ENCODE measurements around the gene RPS6KL1.
A peak's percentile ranks its signal among the peaks of the same experiment; 100 is the strongest.

The RPS6KL1 gene

DNA sequence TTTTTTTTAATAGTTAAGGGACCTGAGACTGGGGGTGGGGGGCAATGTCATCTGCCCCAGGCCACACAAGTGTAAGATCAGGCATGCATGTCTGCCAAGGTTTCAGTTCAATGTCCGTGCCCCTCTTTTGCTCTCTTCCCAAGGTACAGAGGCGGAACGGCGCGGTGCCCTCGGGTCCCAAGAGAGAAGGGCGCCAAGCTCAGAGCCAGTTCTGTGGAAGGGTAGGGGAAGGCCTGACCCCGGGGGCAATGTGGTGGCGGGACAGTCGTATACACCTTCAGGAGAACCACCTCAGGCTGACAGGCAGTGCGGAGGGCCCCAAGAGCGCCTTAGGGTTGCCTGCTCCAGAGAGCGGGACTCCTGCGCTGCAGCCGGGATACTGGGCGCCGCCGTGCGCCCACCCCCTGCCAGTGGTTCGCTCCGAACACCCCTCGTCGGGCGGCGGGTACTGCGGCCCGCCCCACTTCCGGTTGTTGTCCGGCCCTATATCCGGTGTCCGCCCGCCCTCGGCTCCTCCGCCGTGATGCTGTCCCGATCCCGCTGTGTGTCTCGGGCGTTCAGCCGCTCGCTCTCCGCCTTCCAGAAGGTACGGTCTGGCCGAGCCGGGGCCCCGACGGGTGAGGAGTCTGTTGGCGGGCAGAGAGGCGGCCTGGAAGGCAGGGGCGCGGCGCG is 41.5 kb downstream of the RPS6KL1 start, which contains the start of gene DLST:
Gene DLST, plus strand, starts transcription at position 486 of the 672 bp plus-strand sequence. Its CDS starts 38 bp downstream, at position 524.
- peak; percentile 69 to 78 for DNase-seq

DNA sequence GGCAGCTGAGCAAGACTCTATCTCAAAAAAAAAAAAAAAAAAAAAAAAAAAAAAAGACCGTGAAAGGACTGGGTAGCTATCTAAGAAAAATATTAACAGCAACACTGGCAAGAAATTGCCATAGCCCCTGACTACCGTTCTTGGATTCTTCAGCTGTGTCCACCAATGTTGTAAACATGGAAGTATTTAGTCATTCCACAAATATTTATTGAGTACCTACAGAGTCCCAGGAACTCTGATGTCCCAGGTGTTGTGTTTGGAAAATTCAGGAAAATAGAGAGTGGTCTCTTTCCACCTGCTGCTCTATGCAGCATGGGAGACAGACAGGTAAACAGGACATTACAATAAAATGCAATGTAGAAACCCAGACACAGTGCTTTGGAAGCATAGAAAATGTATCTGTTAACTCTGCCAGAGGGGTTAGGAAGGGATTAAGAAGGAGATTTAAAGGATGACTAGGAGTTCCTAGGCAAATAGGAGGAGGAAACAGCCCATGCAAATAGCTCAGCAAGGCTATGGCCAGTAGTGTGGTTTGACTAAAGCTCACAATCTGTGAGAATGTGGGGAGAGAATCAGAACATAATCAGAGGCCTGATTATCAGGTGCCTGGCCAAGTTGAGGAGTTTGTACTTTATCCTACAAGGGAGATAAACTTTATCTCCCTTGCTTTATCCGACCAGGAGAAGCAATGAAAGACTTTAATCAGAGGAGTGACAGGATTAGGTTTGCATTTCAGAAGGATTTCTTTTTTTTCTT is 43.5 kb downstream of the RPS6KL1 start:
- no peak for DNase-seq

DNA sequence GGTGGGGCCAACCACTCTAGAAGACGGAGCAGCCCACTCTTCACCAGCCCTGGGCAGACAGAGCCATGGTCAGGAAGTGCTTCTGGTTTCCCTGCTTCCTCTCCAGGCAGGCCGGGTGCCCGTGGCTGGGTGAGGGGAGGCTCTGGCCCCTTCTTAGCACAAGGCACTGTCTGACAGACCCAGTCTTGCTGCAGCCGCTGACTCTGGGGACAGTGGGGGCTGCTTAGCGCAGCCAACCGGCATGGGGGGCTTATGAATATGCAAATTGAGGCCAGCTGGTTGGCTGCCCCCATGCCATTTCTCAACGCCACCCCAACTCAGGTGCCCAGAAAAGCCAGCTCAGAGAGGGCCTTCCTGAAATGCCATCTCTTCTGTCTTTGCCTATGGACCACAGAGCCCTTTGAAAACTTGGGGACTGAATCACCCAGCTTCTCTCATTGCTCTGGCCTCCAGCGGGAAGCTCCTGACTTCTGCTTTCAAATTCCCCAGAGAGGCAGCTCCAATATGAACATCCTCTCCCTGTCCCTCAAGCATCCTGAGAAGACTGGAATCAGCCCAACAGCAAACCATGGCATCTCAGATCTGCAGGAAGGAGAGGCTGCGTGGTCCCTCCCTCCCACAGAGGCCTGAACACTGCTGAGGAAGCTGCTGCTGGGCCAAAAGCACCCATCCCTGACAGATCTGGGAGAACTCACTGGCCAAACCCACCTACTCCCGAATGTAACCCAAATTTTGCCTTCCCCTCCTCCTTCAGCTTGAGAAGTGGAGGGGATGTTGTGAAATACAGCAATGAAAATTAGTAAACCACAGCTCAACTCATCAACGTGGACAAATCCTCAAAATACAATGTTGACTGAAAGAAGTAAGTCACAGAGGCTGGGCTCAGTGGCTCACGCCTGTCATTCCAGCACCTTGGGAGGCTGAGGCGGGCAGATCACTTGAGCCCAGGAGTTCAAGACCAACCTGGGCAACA is 46.8 kb downstream of the RPS6KL1 start, which contains the start of gene PROX2:
Gene PROX2, minus strand, starts transcription at position 205 of the 973 bp plus-strand sequence. CDS start 12,311 bp downstream, outside the sequence.
- DNase-seq: peak in 1 of 2 donors; percentile 22

DNA sequence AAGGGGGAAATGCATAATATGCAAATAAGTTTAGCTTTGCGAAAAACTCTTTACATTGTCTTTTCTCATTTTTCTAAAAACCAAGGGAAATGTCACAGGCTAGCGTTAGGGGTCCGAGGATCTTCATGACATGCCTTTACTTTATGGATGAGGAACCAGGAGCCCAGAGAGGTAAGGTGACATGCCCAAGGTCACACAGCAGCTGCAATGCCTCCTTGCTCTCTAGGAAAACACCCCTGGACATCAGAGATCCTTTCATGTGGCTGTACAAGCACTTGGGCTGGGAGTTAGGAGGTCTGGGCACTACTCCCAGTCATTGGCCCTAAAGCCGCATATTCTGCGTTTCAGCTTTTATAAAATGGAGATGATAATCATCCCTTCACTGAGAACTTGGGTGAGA is 47.9 kb downstream of the RPS6KL1 start:
- no peak for DNase-seq

GRCh38 chr14:74871819-74872218 is 51.2 kb downstream of the RPS6KL1 start:
- DNase-seq: no peak

DNA sequence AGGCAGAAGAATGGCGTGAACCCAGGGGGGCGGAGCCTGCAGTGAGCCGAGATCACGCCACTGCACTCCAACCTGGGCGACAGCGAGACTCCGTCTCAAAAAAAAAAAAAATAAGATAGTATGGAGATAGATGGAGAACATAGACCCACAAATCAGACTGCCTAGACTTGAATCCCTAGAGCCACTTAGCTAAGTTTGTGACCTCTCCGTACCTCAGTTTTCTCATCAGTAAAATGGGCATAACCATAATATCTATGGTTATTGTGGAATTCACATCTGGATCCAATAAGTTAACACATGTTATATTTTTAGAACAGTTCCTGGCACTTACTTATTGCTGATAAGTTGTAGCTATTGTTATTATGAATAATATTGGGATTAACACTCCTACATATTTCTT is 54.3 kb downstream of the RPS6KL1 start:
- DNase-seq: no peak

- DNase-seq: peak; percentile 23 to 69
These were observed 55.4 kb downstream of the RPS6KL1 start for GRCh38 chr14:74867673-74868072.

DNA sequence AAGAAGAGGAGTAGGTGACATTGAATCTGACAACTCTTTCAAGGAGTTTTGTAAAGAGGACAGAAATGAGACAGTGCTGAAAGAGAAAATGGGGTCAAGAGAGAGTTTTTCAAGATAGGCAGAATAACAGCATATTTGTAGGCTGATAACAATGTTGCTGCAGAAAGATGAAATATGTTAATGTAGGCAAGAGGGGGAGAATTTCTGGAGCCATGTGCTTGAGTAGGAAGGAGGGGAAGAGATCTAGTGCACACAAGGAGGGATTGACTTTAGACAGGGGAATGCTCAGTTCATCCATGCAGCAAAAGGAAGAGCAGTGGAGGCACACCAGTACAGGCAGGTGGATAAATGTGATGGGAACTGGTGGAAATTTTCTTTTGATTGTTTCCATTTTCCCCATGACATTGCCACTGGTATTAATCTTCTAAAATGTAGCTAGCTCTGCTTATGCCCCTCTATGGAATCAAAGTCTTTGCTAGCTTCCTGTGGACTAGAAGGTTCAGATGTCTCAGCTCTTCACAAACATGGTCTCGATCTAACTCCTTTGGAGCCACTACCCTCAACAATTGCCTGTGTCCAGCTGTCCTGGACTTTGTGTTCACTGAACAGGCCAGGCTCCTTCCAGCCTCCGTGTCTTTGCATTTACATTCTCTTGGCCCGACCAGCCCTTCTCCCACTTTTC is 56.2 kb downstream of the RPS6KL1 start:
- DNase-seq: no peak

DNA sequence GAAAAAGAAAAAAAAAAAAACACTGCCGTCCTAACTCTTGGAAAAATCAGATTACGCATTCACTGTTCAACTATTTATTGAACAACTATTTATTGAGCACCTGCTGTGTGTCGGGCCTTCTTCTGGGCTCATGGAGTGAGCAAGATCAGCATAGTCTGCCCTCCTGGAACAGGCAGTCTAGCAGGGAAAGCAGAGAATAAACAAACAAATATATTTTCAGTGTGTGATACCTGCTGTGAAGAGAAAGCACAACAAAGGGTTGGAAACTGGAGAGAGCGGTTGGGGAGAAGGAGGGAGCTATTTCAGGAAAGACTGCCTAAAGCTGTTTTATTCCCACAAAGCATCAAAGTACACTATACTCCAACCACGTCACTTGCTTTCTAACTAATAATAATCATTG is 57.9 kb downstream of the RPS6KL1 start:
- no peak for DNase-seq

DNA sequence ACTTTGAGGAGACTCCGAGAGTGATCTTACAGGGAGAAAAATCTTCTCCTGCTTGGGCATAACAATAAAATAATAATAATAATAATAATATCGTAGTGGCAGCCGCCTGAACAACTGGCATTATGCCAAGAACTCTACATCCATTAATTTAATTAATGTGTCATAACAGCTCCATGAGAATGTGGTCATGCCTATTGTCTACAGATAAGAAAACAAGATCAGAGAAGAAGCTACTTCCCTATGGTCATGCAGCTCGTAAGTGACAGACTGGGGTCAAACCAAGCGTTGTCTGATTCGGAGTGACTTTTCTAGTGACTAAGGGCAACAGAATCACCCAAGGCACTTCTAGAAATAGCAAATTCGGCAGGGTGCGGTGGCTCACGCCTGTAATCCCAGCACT is 58.9 kb downstream of the RPS6KL1 start:
- DNase-seq: no peak

DNA sequence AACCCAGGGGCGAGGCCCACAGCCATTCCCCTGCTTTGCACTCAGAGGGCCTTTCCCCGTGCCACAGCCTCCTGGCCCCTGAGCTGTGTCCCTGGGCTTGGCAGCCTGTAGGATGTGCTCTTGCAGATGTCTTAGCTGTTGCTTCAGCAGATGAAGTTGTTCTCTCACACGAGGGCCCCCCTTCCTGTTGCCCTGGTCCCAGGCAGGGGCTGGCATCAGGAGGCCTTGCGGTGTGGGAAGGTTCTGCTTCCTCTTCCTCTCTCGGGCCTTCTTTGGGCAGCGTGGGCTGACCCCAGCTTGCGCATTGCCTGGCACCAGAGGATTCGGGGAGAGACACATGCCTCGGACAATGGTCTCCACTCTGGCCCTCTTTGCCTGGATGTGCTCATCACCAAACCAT is 59.8 kb downstream of the RPS6KL1 start:
- peak; percentile 19 to 32 for DNase-seq

DNA sequence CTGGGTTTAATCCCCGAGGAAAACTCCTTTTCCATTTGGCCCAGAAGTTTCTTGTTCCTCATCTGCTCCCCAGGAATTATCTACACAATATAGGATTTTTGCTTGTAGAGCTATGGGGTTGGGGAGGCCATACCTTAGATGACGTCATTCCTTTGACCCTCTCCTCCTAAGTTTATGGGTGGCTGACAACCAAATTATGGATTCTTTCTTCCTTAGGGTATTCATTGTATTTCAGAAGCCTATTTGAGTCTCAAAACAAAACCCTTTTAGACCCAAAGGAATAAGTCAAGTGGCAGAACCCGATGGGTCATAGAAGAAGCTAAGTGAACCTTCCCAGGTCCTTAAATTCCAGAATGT is 61.3 kb downstream of the RPS6KL1 start:
- DNase-seq: no peak

GRCh38 chr14:74860899-74861733 is 61.9 kb downstream of the RPS6KL1 start:
- DNase-seq: peak; percentile 49 to 78

DNA sequence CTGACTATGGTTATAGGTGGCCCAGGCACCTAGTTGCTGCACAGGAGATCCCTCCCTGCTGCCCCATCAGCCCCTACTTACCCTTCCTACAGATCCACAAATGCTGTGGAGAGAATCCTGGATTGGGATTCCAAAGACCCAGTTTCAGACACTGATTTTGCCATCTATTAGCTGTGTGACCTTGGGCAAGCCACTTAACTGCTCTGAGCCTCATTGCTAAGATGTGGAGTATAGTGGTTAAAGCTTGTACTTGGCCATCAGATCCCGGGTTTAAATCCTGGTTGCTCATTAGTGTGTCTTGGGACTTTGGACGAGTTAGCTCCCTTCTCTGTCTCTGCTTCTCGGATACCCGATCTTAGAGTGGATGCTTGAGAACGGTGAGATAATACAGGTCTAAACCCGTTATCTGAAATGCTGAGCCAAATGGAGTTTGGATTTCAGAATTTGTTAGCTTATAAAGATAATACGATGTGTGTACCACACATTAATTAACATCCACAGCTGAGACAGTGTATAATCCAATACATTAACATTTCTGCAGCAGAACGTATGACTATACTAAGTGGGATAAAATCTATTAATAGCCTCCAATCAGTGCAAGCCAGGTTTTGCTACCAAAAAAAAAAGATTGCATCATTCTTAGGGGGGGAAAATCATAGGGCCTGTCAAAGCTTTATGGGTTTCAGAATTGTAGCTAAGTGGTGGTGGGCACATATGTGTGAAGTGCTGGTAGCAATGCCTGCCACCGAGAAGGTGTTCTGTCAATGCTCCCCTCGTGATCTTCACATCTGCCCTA is 63.1 kb downstream of the RPS6KL1 start:
- no peak for DNase-seq

GRCh38 chr14:74858022-74858421 is 65.0 kb downstream of the RPS6KL1 start:
- no peak for DNase-seq

DNA sequence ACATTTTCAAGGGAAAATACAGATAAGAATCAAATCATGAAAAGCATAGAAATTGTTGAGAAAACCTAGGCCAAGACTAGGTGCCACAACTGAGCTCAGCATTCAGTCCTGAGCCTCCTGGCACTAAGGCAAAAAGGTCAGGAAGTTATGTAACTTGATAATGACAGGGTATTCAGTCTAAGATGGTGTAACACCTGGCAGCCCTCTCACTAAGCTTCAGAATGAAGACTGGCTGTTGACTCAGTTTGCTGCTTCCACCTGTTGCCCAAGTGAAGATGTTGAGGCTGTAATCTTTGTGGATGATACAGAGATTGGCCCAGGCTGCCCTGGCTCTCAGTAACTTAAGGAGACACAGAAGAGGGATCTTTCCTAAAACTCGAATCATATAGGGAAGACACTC is 66.7 kb downstream of the RPS6KL1 start:
- no peak for DNase-seq

DNA sequence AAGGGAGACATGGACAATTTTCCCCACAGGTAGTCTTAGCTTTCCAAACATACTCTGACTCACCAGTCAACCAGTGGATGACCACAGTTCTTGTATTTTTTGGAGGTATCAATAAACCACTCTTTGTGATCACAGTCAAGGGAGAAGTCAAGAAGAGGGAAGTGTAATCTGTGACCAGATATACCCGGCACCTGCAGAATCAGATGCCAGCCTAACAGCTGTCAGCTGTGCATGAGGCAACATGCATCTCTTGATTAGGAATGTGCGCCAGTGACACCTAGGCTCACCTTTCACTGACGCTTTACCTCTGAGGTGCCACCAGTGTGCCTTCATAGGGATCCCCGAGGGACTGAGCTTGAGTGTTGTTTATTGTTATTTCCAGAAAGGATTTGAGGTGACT is 67.1 kb downstream of the RPS6KL1 start:
- no peak for DNase-seq

DNA sequence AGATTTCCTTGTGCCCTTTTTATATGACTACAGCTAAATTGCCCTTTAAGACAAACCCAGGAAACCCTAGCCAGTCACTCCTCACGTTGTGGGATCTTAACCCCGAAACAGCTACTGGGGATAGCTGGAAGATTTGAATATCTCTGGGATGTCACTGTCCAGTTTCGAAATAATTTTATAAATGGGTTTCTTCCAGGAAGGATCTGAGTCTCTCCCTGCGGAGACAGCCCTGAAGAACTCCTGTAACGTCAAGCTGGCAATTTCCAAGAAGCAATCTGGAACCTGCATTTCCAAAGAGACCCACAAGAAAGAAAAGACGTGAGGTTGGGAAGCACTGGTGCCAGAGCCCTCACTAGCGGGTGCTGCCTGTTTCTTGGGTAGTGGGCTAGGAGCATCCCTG is 68.0 kb downstream of the RPS6KL1 start:
- no peak for DNase-seq

All from hippocampal formation (tissue), 2 donors.